Measurements from ENCODE around the gene TGDS. TPM values are rescaled to one million over a fixed set of nuclear protein-coding genes. Genes with fewer than 3 reads are reported as not detected.

Gene TGDS
- total RNA-seq, 4 donors from 2014 or later: 5.8 to 19.6 (median 8.8) TPM

- 82 to 83% methylated on average over 3 of the region's 3 CpGs for WGBS, 2 donors
- DNase-seq (ENCODE audit: low spot score in 2 of 2): no peak
- no peak overlapping the region for H3K4me3 ChIP-seq (ENCODE audit: low read depth, poor library complexity, severe bottlenecking)
- intact Hi-C loops (cut with DNase I; ENCODE audit: low total_unique reads): no loop called here
- no peak for TF ChIP-seq CTCF (IDR thresholded peaks at IDR 0.05)
- no peak for TF ChIP-seq POLR2A (IDR thresholded peaks at IDR 0.05)
Measured at GRCh38 chr13:94607939-94608338, 12.0 kb upstream of the TGDS start.

- 81 to 91% methylated on average over 4 of the region's 4 CpGs for whole genome bisulfite sequencing, 2 donors
- intact Hi-C loops (cut with DNase I; ENCODE audit: low total_unique reads): no loop called here
- TF ChIP-seq POLR2A (IDR thresholded peaks at IDR 0.05): no peak
- no peak for TF ChIP-seq CTCF (IDR thresholded peaks at IDR 0.05)
- no peak for DNase-seq (ENCODE audit: low spot score in 2 of 2)
- no peak overlapping the region for H3K4me3 ChIP-seq (ENCODE audit: low read depth, poor library complexity, severe bottlenecking)
Measured at GRCh38 chr13:94607056-94607455, 11.1 kb upstream of the TGDS start.

- peak overlapping the region; percentile 78 for H3K4me3 ChIP-seq (ENCODE audit: low read depth, poor library complexity, severe bottlenecking)
- WGBS, 2 donors: 37 to 53% methylated on average over 1 of the region's 1 CpG
- TF ChIP-seq POLR2A (IDR thresholded peaks at IDR 0.05) (no peak), CTCF (IDR thresholded peaks at IDR 0.05) (no peak)
- no peak for DNase-seq (ENCODE audit: low spot score in 2 of 2)
- intact Hi-C loops (cut with DNase I; ENCODE audit: low total_unique reads): no loop called here
Measured at GRCh38 chr13:94602467-94602866, 6.5 kb upstream of the TGDS start.

GRCh38 chr13:94601446-94602431, 5.8 kb upstream of the TGDS start, which contains the start of gene GPR180:
Gene GPR180 (plus strand): TSS chr13:94601857. CDS start chr13:94601928, 71 bp downstream.
- intact Hi-C loops (cut with DNase I; ENCODE audit: low total_unique reads): no loop called here
- peak; percentile 95 to 99 for DNase-seq (ENCODE audit: low spot score in 2 of 2)
- TF ChIP-seq POLR2A (IDR thresholded peaks at IDR 0.05) (no peak), CTCF (IDR thresholded peaks at IDR 0.05) (no peak)

GRCh38 chr13:94599877-94600276, 3.9 kb upstream of the TGDS start:
- intact Hi-C loops (cut with DNase I; ENCODE audit: low total_unique reads): no loop called here
- no peak for TF ChIP-seq CTCF (IDR thresholded peaks at IDR 0.05)
- TF ChIP-seq POLR2A (IDR thresholded peaks at IDR 0.05): no peak
- H3K4me3 ChIP-seq (ENCODE audit: low read depth, poor library complexity, severe bottlenecking): no peak overlapping the region
- DNase-seq (ENCODE audit: low spot score in 2 of 2): no peak
- 91 to 96% methylated on average over 3 of the region's 3 CpGs for WGBS, 2 donors

More at GRCh38 chr13:94601446-94602431, 5.8 kb upstream of the TGDS start, which contains the start of gene GPR180:
- WGBS, 2 donors: 0 to 1% methylated on average over 34 to 38 of the region's 71 CpGs
- peak within 1 kb of the TSS; percentile 78 for H3K4me3 ChIP-seq (ENCODE audit: low read depth, poor library complexity, severe bottlenecking)
